RWPE1 (cell line): ENCODE measurements around the gene PRKRA.
"Not testable (repeated sequence)": the region's sequence is repeated elsewhere in the genome, so short reads cannot be mapped to it uniquely, and the experiment has no call there.

Experiments
- CTCF ChIA-PET: fragments of 350-600 bp; sonication (Branson Sonifier 250); formaldehyde crosslinking; extraction: SDS; loops from one replicate; lab custom pipeline; 2021; lab: Yijun Ruan, JAX
- POLR2A ChIA-PET: fragments of 400-600 bp; formaldehyde crosslinking; extraction: SDS; loops from one replicate; lab custom pipeline; 2020; ENCODE audit warnings: antibody characterized with exemption; ENCODE audit not compliant: low non-redundant PET; lab: Yijun Ruan, JAX
- DNase-seq: peaks from one replicate; pipeline ENCODE4 v3.0.0; 2012; ENCODE audit warnings: low spot score
- H3K27ac ChIP-seq: fragments of 450-650 bp; 2 replicates; pipeline ENCODE4 v1.5.1; 2017
- TF ChIP-seq, protein P1 (sequence below): fragments of 450-650 bp; conservative IDR thresholded peaks from 2 replicates; pipeline ENCODE4 v1.5.1; 2017; ENCODE audit warnings: low read depth, mild to moderate bottlenecking

PRKRA gene

DNA sequence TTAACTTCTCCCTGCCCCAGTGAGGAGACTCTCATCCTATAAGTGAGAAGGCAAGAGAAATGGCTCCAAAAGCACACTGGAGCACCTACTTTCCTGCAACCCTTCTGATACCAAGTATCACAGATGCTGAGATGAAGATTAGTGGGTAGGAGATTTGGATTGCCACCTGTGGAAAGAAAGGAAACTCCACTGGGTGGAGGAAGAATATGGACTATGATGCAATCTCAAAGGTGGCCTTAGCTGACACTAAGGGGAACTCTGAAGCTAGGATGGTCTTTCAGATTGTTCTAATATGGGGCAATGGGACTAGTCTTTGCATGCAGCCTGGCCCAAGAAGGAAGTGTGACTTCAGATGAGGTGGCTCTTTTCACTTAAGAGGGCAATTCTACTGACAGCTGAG lies 21.6 kb downstream of the PRKRA start:
- DNase-seq: no peak
- CTCF ChIA-PET: no interaction called here
- POLR2A ChIA-PET: no interaction called here
- no peak overlapping the region for H3K27ac ChIP-seq
- TF ChIP-seq, protein P1, sequence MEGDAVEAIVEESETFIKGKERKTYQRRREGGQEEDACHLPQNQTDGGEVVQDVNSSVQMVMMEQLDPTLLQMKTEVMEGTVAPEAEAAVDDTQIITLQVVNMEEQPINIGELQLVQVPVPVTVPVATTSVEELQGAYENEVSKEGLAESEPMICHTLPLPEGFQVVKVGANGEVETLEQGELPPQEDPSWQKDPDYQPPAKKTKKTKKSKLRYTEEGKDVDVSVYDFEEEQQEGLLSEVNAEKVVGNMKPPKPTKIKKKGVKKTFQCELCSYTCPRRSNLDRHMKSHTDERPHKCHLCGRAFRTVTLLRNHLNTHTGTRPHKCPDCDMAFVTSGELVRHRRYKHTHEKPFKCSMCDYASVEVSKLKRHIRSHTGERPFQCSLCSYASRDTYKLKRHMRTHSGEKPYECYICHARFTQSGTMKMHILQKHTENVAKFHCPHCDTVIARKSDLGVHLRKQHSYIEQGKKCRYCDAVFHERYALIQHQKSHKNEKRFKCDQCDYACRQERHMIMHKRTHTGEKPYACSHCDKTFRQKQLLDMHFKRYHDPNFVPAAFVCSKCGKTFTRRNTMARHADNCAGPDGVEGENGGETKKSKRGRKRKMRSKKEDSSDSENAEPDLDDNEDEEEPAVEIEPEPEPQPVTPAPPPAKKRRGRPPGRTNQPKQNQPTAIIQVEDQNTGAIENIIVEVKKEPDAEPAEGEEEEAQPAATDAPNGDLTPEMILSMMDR: no peak

DNA sequence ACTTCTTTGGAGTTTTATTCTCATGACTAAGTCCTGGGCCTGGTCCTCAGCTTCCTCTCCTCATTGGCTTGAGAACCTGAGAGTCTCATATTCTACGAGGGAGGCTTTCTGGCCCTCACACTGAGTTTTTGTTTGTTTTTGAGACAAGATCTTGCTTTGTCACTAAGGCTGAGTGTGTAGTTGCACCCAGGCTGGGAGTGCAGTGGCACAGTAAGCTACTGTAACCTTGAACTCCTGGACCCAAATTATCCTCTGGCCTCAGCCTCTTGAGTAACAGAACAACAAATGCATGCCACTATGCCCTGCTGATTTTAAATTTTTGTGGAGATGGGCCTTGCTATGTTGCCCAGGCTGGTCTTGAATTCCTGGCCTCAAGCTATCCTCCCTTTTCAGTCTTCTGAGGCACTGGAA lies 22.6 kb downstream of the PRKRA start:
- no peak overlapping the region for H3K27ac ChIP-seq
- TF ChIP-seq, protein P1: no peak
- no peak for DNase-seq
- ChIA-PET CTCF (interaction anchor here (1.1 kb wide), 1 partner anchor 24 kb away, joined by 4 read pairs; no protein-coding TSS in a partner anchor), POLR2A (no interaction called here)

- H3K27ac ChIP-seq: no peak overlapping the region
- ChIA-PET POLR2A (no interaction called here), CTCF (interaction anchor here (0.6 to 1.1 kb wide), 2 partner anchors 23 to 1189 kb away, joined by 3 to 4 read pairs; no protein-coding TSS in a partner anchor)
- DNase-seq: no peak
- TF ChIP-seq, protein P1: no peak
Observed at GRCh38 chr2:178427458-178427857, 23.5 kb downstream of the PRKRA start.

GRCh38 chr2:178426388-178426787 lies 24.6 kb downstream of the PRKRA start:
- ChIA-PET POLR2A (no interaction called here), CTCF (no interaction called here)
- TF ChIP-seq, protein P1: no peak
- H3K27ac ChIP-seq: no peak overlapping the region
- no peak for DNase-seq

GRCh38 chr2:178425255-178425827 lies 25.6 kb downstream of the PRKRA start:
- ChIA-PET POLR2A (no interaction called here), CTCF (no interaction called here)
- no peak overlapping the region for H3K27ac ChIP-seq
- DNase-seq: no peak
- TF ChIP-seq, protein P1: no peak

- POLR2A ChIA-PET, H3K27ac ChIP-seq, DNase-seq: not testable (repeated sequence)
- CTCF ChIA-PET: interaction anchor here (0.7 kb wide), 1 partner anchor 312 kb away, joined by 3 read pairs; no protein-coding TSS in a partner anchor
Observed at GRCh38 chr2:178423746-178424145, 27.2 kb downstream of the PRKRA start.

GRCh38 chr2:178422097-178422496 lies 28.9 kb downstream of the PRKRA start:
- no peak for DNase-seq
- CTCF ChIA-PET: no interaction called here
- TF ChIP-seq, protein P1: no peak
- POLR2A ChIA-PET: no interaction called here
- H3K27ac ChIP-seq: no peak overlapping the region
